Smooth muscle cell of the coronary artery (primary cell): Measurements from ENCODE around the gene RPL7L1. TPM values are rescaled to one million over a fixed set of nuclear protein-coding genes. Genes with fewer than 3 reads are reported as not detected.

Source experiments
- total RNA-seq: library from RNA; depleted of rRNA; stranded (reverse); fragments of >200 nt; gene quantifications from 2 replicates; pipeline ENCODE4 v1.2.3, GENCODE V29; 2014; ENCODE audit warnings: low replicate concordance

RPL7L1 gene
- 43.6 and 81.3 TPM in 2 replicates for total RNA-seq

GRCh38 chr6:42879372-42880239 is at the start of gene RPL7L1:
TSS of gene RPL7L1 (plus strand) at chr6:42879616. CDS start at chr6:42879911, 295 bp downstream.

GRCh38 chr6:42915732-42916131 is 36.3 kb downstream of the RPL7L1 start, which contains the start of gene PTCRA:
TSS of gene PTCRA (plus strand) at chr6:42916053. CDS start at chr6:42916070, 17 bp downstream.

GRCh38 chr6:42928986-42929820 is 49.8 kb downstream of the RPL7L1 start, which contains the start of gene CNPY3:
TSS of gene CNPY3 (plus strand) at chr6:42929480. CDS start at chr6:42929571, 91 bp downstream.

Other genes starting within 250 kb of the RPL7L1 start
- gene PRPH2, start 157.0 kb upstream of the RPL7L1 start, total RNA-seq = 0.30 and 2.2 TPM in 2 replicates
- 17.9 and 29.5 TPM in 2 replicates for gene TBCC, start 133.5 kb upstream of the RPL7L1 start, total RNA-seq
- gene BICRAL, start 97.6 kb upstream of the RPL7L1 start, total RNA-seq = 3.4 and 4.6 TPM in 2 replicates
- 0.53 TPM in 1 of 2 replicates, not detected in the other for gene PTCRA, start 36.4 kb downstream of the RPL7L1 start, total RNA-seq
- gene CNPY3, start 49.9 kb downstream of the RPL7L1 start, total RNA-seq = 26.1 and 29.8 TPM in 2 replicates
- gene GNMT, start 81.1 kb downstream of the RPL7L1 start, total RNA-seq = 0.15 TPM in 1 of 2 replicates, not detected in the other
- gene PEX6, start 99.6 kb downstream of the RPL7L1 start, total RNA-seq = 27.5 and 28.6 TPM in 2 replicates
- gene PPP2R5D, start 105.0 kb downstream of the RPL7L1 start, total RNA-seq = 29.6 and 36.7 TPM in 2 replicates
- 56.5 and 67.0 TPM in 2 replicates for gene MEA1, start 134.3 kb downstream of the RPL7L1 start, total RNA-seq
- gene KLHDC3, start 134.6 kb downstream of the RPL7L1 start, total RNA-seq = 77.9 and 99.2 TPM in 2 replicates
- gene RRP36, start 142.0 kb downstream of the RPL7L1 start, total RNA-seq = 28.5 and 67.1 TPM in 2 replicates
- 28.3 and 44.7 TPM in 2 replicates for gene CUL7, start 174.2 kb downstream of the RPL7L1 start, total RNA-seq
- 17.6 and 19.8 TPM in 2 replicates for gene MRPL2, start 179.8 kb downstream of the RPL7L1 start, total RNA-seq
- 15.2 and 23.5 TPM in 2 replicates for gene KLC4, start 180.0 kb downstream of the RPL7L1 start, total RNA-seq
- 78.5 and 225 TPM in 2 replicates for gene PTK7, start 196.7 kb downstream of the RPL7L1 start, total RNA-seq